Panc1 (cell line): ENCODE data around the gene SH2D5. TPM values are rescaled to one million over a fixed set of nuclear protein-coding genes. Genes with fewer than 3 reads are reported as not detected.

Experiments
- ATAC-seq: fragments of 200-7000 bp; cut with Tn5 transposase; 2 replicates; pipeline ENCODE4 v1.9.1; 2020; ENCODE audit warnings: mild to moderate bottlenecking, moderate library complexity
- BruUV-seq: library from RNA; stranded (reverse); fragments of 400-500 nt; replicated peaks from 2 replicates; lab custom pipeline; 2021; lab: Mats Ljungman, UMichigan
- CTCF ChIA-PET: fragments of 300-600 bp; sonication (Branson Sonifier 250); formaldehyde crosslinking; loops from one replicate; lab custom pipeline; 2022; ENCODE audit warnings: antibody characterized with exemption; lab: Charles Lee
- POLR2A ChIA-PET: fragments of 300-600 bp; sonication (Branson Sonifier 250); formaldehyde crosslinking; loops from one replicate; lab custom pipeline; 2022; ENCODE audit warnings: antibody characterized with exemption; lab: Charles Lee
- DNase-seq: peaks from one replicate; pipeline ENCODE4 v3.0.0-alpha.2; 2010; ENCODE audit warnings: low read depth, low spot score
- H3K27ac ChIP-seq: 2 replicates; pipeline ENCODE4 v1.5.1; 2011; ENCODE audit warnings: mild to moderate bottlenecking, low read length, inconsistent platforms
- H3K27me3 ChIP-seq: fragments of 200-500 bp; sonication (Bioruptor generic); 2 replicates; pipeline ENCODE4 v1.6.0; 2014; ENCODE audit warnings: low read length, inconsistent platforms; ENCODE audit not compliant: control insufficient read depth, insufficient read depth
- H3K36me3 ChIP-seq: fragments of 200-500 bp; sonication (Bioruptor generic); 2 replicates; pipeline ENCODE4 v1.5.1; 2014; ENCODE audit warnings: inconsistent platforms, mild to moderate bottlenecking, low read length, moderate library complexity; ENCODE audit not compliant: control insufficient read depth, insufficient read depth
- H3K4me1 ChIP-seq: 2 replicates; pipeline ENCODE4 v1.5.1; 2011; ENCODE audit warnings: inconsistent platforms, mild to moderate bottlenecking, low read length, moderate library complexity; ENCODE audit not compliant: control insufficient read depth, insufficient read depth
- H3K4me3 ChIP-seq, 2 experiments: 2 replicates each; pipeline ENCODE4 v1.5.1; 2011 to 2012; ENCODE audit warnings: low read depth in 2 of 2, low read length in 2 of 2, mild to moderate bottlenecking in 2 of 2, inconsistent platforms in 1 of 2, moderate library complexity in 1 of 2
- H3K9me3 ChIP-seq: fragments of 200-500 bp; sonication (Bioruptor generic); 2 replicates; pipeline ENCODE4 v1.5.1; 2014; ENCODE audit warnings: low read depth, mild to moderate bottlenecking, inconsistent platforms, low read length, moderate library complexity; ENCODE audit not compliant: control insufficient read depth, insufficient read depth
- POLR2AphosphoS5 ChIP-seq: IDR thresholded peaks from 2 replicates; pipeline ENCODE4 v1.6.1; 2012; ENCODE audit warnings: mild to moderate bottlenecking, low read depth, low read length, moderate library complexity
- SIN3A ChIP-seq: IDR thresholded peaks from 2 replicates; pipeline ENCODE4 v1.6.1; 2012; ENCODE audit warnings: low read depth, mild to moderate bottlenecking, low read length, moderate library complexity, borderline replicate concordance; ENCODE audit not compliant: insufficient read depth
- TCF7L2 ChIP-seq: IDR thresholded peaks from 2 replicates; pipeline ENCODE4 v1.6.1; 2011; ENCODE audit warnings: mild to moderate bottlenecking, low read depth, low read length, inconsistent platforms
- in situ Hi-C: cut with HindIII; loops from 2 replicates; pipeline ENCODE4 v1.10.0; 2016; ENCODE audit warnings: low sequenced_read_pairs, low pct_unique_long_range_greater_than_20kb
- intact Hi-C: fragments of 100-400 bp; cut with micrococcal nuclease; formaldehyde crosslinking; loops from one replicate; pipeline ENCODE4 v1.10.0; 2022; ENCODE audit not compliant: unreplicated experiment
- total RNA-seq: library from RNA; stranded (reverse); gene quantifications from one replicate; pipeline ENCODE4 v1.2.1, GENCODE V29; 2021; ENCODE audit not compliant: unreplicated experiment
- TF ChIP-seq, protein P1 (sequence below): fragments of 450-650 bp; IDR thresholded peaks from 2 replicates; pipeline ENCODE4 v1.5.1; 2017; ENCODE audit warnings: mild to moderate bottlenecking
- TF ChIP-seq, protein P2 (sequence below), 2 experiments: IDR thresholded peaks; 2 replicates each; pipeline ENCODE4 v1.6.1; 2011 to 2012; ENCODE audit warnings: low read depth in 2 of 2, control low read depth in 1 of 2, low read length in 1 of 2, mild to moderate bottlenecking in 1 of 2, moderate library complexity in 1 of 2; ENCODE audit not compliant: insufficient read depth in 1 of 2

SH2D5 gene
- total RNA-seq, 1 experiment from 2014 or later, result 23.3 TPM

DNA sequence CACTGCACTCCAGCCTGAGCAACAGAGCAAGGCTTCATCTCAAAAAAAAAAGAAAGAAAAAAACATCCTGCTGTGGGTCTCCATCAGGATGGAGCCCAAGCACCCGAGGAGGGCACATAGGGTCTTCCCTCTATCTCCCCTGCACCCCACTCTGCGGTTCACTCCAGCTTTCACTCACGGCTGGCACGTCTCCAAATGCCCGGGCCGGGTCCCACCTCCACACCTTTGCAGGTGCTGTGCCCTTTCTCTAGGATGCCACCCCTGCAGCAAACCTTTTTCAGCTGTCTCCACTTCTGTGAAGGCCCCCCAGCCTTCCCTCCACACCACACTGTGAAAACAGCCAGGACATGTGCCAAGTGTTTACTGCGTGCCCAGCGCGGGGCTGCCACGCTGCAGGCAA, 48.9 kb downstream of the SH2D5 start:
- ChIA-PET POLR2A (no interaction called here), CTCF (no interaction called here)

DNA sequence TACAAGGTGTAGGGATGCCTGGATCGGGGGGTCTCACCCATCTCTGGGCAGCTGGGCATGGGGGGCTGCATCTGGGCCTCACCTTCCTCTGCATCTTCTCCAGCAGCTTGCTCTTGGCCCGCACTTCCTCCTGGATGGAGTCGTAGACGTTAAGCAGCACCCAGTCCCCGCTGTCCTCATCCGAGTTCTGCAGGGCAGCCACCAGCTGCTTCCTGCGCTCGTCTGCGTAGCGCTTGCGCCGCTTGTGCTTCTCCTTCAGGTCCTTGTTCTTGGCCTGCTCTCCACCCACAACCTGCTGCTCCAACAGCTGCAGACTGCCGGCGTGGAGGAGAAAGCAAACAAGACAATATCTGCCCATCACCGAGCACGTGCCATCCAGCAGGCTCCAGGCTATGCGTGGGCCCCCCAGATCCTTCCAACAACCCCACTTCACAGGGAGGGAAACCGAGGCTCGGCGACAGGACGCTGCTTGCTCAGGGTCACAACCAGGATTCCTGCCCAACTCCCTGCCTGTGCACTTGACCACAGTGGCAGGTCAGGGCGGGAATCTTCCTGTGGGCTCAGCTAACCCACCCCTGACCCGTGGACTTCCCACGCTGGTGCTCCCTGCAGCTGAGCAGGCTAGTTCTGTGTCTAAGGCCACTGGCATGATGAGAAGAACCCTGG, 49.8 kb downstream of the SH2D5 start:
- in situ Hi-C loops, result no loop called here
- no peak for DNase-seq
- ATAC-seq, result no peak
- BruUV-seq, result no TSS peak
- no peaks in the 10 kb centered on the region for H3K9me3 ChIP-seq
- no peaks in the 10 kb centered on the region for H3K36me3 ChIP-seq
- no peak overlapping the region for H3K27ac ChIP-seq
- no peak overlapping the region for H3K4me3 ChIP-seq
- TF ChIP-seq, protein P1, sequence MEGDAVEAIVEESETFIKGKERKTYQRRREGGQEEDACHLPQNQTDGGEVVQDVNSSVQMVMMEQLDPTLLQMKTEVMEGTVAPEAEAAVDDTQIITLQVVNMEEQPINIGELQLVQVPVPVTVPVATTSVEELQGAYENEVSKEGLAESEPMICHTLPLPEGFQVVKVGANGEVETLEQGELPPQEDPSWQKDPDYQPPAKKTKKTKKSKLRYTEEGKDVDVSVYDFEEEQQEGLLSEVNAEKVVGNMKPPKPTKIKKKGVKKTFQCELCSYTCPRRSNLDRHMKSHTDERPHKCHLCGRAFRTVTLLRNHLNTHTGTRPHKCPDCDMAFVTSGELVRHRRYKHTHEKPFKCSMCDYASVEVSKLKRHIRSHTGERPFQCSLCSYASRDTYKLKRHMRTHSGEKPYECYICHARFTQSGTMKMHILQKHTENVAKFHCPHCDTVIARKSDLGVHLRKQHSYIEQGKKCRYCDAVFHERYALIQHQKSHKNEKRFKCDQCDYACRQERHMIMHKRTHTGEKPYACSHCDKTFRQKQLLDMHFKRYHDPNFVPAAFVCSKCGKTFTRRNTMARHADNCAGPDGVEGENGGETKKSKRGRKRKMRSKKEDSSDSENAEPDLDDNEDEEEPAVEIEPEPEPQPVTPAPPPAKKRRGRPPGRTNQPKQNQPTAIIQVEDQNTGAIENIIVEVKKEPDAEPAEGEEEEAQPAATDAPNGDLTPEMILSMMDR, result no peak
- TF ChIP-seq TCF7L2, result no peak
- no peak for TF ChIP-seq POLR2AphosphoS5
- TF ChIP-seq SIN3A, result no peak
- TF ChIP-seq, protein P2, sequence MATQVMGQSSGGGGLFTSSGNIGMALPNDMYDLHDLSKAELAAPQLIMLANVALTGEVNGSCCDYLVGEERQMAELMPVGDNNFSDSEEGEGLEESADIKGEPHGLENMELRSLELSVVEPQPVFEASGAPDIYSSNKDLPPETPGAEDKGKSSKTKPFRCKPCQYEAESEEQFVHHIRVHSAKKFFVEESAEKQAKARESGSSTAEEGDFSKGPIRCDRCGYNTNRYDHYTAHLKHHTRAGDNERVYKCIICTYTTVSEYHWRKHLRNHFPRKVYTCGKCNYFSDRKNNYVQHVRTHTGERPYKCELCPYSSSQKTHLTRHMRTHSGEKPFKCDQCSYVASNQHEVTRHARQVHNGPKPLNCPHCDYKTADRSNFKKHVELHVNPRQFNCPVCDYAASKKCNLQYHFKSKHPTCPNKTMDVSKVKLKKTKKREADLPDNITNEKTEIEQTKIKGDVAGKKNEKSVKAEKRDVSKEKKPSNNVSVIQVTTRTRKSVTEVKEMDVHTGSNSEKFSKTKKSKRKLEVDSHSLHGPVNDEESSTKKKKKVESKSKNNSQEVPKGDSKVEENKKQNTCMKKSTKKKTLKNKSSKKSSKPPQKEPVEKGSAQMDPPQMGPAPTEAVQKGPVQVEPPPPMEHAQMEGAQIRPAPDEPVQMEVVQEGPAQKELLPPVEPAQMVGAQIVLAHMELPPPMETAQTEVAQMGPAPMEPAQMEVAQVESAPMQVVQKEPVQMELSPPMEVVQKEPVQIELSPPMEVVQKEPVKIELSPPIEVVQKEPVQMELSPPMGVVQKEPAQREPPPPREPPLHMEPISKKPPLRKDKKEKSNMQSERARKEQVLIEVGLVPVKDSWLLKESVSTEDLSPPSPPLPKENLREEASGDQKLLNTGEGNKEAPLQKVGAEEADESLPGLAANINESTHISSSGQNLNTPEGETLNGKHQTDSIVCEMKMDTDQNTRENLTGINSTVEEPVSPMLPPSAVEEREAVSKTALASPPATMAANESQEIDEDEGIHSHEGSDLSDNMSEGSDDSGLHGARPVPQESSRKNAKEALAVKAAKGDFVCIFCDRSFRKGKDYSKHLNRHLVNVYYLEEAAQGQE (IDR thresholded peaks at IDR 0.05; ENCODE audit: insufficient read depth in 1 of 2, low read depth in 2 of 2, low read length in 1 of 2), result no peak
- ChIA-PET CTCF (interaction anchor here (0.6 kb wide), 1 partner anchor 9 kb away, joined by 8 read pairs; no protein-coding TSS in a partner anchor), POLR2A (no interaction called here)
- H3K4me1 ChIP-seq, result no peaks in the 10 kb centered on the region
- intact Hi-C loops, result no loop called here
- H3K27me3 ChIP-seq, result no peaks in the 10 kb centered on the region

More for the DNA sequence above, 48.9 kb downstream of the SH2D5 start:
- H3K4me1 ChIP-seq, result no peaks in the 10 kb centered on the region
- no peak overlapping the region for H3K27ac ChIP-seq
- ATAC-seq (no peak), DNase-seq (no peak)
- no peak overlapping the region for H3K4me3 ChIP-seq
- no TSS peak for BruUV-seq
- H3K9me3 ChIP-seq, result no peaks in the 10 kb centered on the region
- no peaks in the 10 kb centered on the region for H3K27me3 ChIP-seq
- intact Hi-C loops, result no loop called here
- TF ChIP-seq, protein P2 (IDR thresholded peaks at IDR 0.05; ENCODE audit: insufficient read depth in 1 of 2, low read depth in 2 of 2, low read length in 1 of 2), result no peak
- TF ChIP-seq, protein P1, result no peak
- no peak for TF ChIP-seq SIN3A
- in situ Hi-C loops, result no loop called here
- no peaks in the 10 kb centered on the region for H3K36me3 ChIP-seq
